ENCODE measurements around the gene TOPBP1.

TOPBP1 gene

GRCh38 chr3:133695560-133696171, 33.9 kb upstream of the TOPBP1 start:
- no peak overlapping the region for H3K27ac ChIP-seq (ENCODE audit: low read depth, low read length)
- H3K4me3 ChIP-seq (ENCODE audit: low read length), result no peak overlapping the region
- no peaks in the 10 kb centered on the region for H3K4me1 ChIP-seq (ENCODE audit: control insufficient read depth, low read depth, low read length)
- H3K9ac ChIP-seq (ENCODE audit: low read length), result no peak overlapping the region
- no peak overlapping the region for H3K4ac ChIP-seq (ENCODE audit: low read depth, low read length)
- no peak overlapping the region for H3K23ac ChIP-seq (ENCODE audit: low read length)
- DNase-seq, result no peak
- H2BK15ac ChIP-seq (replicated peaks; ENCODE audit: low read depth), result no peak overlapping the region
- no peak overlapping the region for H4K8ac ChIP-seq (ENCODE audit: low read depth, low read length)
- H2BK120ac ChIP-seq (ENCODE audit: low read depth, low read length), result no peak overlapping the region
- H2BK5ac ChIP-seq (ENCODE audit: low read length), result no peak overlapping the region
- no peak overlapping the region for H2AK5ac ChIP-seq (ENCODE audit: low read length)
- no peaks in the 10 kb centered on the region for H3K36me3 ChIP-seq (ENCODE audit: control insufficient read depth, insufficient read depth, low read length)
- H3K79me1 ChIP-seq (ENCODE audit: low read length), result no peaks in the 10 kb centered on the region
- H3K18ac ChIP-seq (ENCODE audit: low read length), result no peak overlapping the region
- H4K5ac ChIP-seq (ENCODE audit: low read length), result no peak overlapping the region
- no peaks in the 10 kb centered on the region for H3K79me2 ChIP-seq (ENCODE audit: control insufficient read depth, insufficient read depth, low read length)
- H3K56ac ChIP-seq (ENCODE audit: low read length), result no peak overlapping the region
- WGBS (ENCODE audit: extremely low coverage, insufficient coverage, low lambda C conversion rate), result no CpG with 5 or more reads among the region's 3 CpGs
- no peaks in the 10 kb centered on the region for H3K27me3 ChIP-seq (ENCODE audit: insufficient read depth, low read length, poor library complexity)
- H3K4me2 ChIP-seq (ENCODE audit: low read length), result no peak overlapping the region

DNA sequence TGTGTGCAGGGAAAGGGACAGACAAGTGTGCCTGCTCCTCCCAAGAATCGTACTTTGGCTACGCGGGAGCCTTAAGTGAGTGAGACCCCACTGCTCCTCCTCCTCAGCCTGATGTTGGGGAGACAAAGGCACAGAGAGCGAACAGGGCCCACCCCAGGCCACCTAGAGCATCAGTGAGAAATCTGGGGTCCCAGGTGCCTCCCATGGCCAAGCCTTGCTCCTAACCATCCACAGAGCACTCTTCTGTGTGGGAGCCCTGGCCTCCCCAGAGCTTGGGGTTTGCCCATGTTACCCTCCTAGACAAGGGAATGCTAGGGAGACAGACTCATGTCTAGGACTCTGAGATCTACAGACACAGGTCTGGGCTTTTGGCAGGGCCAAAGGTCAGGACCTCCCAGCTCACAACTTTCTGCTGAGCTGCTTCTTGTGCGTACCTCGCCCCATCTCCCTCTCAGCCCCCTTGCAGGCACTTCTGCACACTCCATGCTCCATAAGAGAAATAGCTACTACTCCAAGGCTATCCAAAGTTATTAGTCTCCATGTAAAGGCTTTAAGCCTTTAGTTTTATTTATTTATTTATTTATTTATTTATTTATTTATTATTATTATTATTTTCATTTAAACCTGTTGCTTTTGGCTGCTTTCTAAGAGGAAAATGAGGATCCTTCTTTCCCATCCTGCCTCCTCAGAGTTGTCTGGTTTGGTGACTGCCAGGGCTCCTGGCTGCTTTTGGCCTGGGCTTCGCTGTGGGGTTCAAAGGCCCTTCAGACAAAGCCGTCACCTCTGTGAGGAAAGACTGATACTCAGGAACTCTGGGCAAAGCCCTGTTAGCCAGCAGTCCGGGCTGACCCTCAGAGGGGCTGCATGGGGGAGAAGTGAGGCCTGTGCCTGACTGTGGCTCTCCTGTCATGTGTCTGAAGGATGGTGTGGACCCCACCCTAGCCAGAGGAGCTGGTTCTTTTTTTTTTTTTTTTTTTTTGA, 32.8 kb upstream of the TOPBP1 start:
- Histone ChIP-seq H3K9ac (ENCODE audit: low read length) (no peak overlapping the region), H3K18ac (ENCODE audit: low read length) (no peak overlapping the region), H3K27ac (ENCODE audit: low read depth, low read length) (no peak overlapping the region), H3K27me3 (ENCODE audit: insufficient read depth, low read length, poor library complexity) (no peaks in the 10 kb centered on the region), H3K79me1 (ENCODE audit: low read length) (no peaks in the 10 kb centered on the region), H3K4me2 (ENCODE audit: low read length) (no peak overlapping the region), H2BK5ac (ENCODE audit: low read length) (no peak overlapping the region), H4K8ac (ENCODE audit: low read depth, low read length) (no peak overlapping the region), H3K79me2 (ENCODE audit: control insufficient read depth, insufficient read depth, low read length) (no peaks in the 10 kb centered on the region), H4K5ac (ENCODE audit: low read length) (no peak overlapping the region), H3K56ac (ENCODE audit: low read length) (no peak overlapping the region), H3K36me3 (ENCODE audit: control insufficient read depth, insufficient read depth, low read length) (no peaks in the 10 kb centered on the region), H2BK120ac (ENCODE audit: low read depth, low read length) (no peak overlapping the region), H2BK15ac (replicated peaks; ENCODE audit: low read depth) (no peak overlapping the region), H2AK5ac (ENCODE audit: low read length) (no peak overlapping the region), H3K4me1 (ENCODE audit: control insufficient read depth, low read depth, low read length) (no peaks in the 10 kb centered on the region), H3K4me3 (ENCODE audit: low read length) (no peak overlapping the region), H3K4ac (ENCODE audit: low read depth, low read length) (no peak overlapping the region), H3K23ac (ENCODE audit: low read length) (no peak overlapping the region)
- no CpG with 5 or more reads among the region's 9 CpGs for WGBS (ENCODE audit: extremely low coverage, insufficient coverage, low lambda C conversion rate)
- DNase-seq, result no peak

DNA sequence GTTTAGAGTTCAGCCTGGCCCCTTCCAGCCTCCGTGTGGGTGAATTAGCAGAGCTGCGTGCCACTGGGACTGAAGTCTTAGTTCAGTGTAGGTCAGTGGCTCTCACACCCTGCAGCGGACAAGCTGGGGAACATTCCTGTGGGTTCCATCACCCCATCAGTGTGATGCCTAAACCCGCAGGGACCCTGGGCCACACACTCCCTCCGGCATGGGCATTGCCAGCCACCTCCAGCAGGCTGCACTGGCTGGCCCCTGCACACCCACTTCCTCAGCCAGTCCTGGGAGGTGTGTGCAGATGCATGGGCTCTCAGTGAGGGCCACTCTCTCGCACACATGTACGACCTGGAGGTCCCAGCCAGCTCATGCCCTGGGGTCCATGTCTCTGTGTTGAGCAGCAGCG, 32.1 kb upstream of the TOPBP1 start:
- Histone ChIP-seq H3K27ac (ENCODE audit: low read depth, low read length) (no peak overlapping the region), H3K23ac (ENCODE audit: low read length) (no peak overlapping the region), H3K4me3 (ENCODE audit: low read length) (no peak overlapping the region), H4K8ac (ENCODE audit: low read depth, low read length) (no peak overlapping the region), H3K18ac (ENCODE audit: low read length) (no peak overlapping the region), H3K79me2 (ENCODE audit: control insufficient read depth, insufficient read depth, low read length) (no peaks in the 10 kb centered on the region), H2AK5ac (ENCODE audit: low read length) (no peak overlapping the region), H2BK120ac (ENCODE audit: low read depth, low read length) (no peak overlapping the region), H2BK5ac (ENCODE audit: low read length) (no peak overlapping the region), H3K4ac (ENCODE audit: low read depth, low read length) (no peak overlapping the region), H3K9ac (ENCODE audit: low read length) (no peak overlapping the region), H2BK15ac (replicated peaks; ENCODE audit: low read depth) (no peak overlapping the region), H3K4me1 (ENCODE audit: control insufficient read depth, low read depth, low read length) (no peaks in the 10 kb centered on the region), H3K79me1 (ENCODE audit: low read length) (no peaks in the 10 kb centered on the region), H3K56ac (ENCODE audit: low read length) (no peak overlapping the region), H3K36me3 (ENCODE audit: control insufficient read depth, insufficient read depth, low read length) (no peaks in the 10 kb centered on the region), H4K5ac (ENCODE audit: low read length) (no peak overlapping the region), H3K4me2 (ENCODE audit: low read length) (no peak overlapping the region), H3K27me3 (ENCODE audit: insufficient read depth, low read length, poor library complexity) (no peaks in the 10 kb centered on the region)
- no peak for DNase-seq
- no CpG with 5 or more reads among the region's 8 CpGs for WGBS (ENCODE audit: extremely low coverage, insufficient coverage, low lambda C conversion rate)

- Histone ChIP-seq H3K4ac (ENCODE audit: low read depth, low read length) (no peak overlapping the region), H2BK5ac (ENCODE audit: low read length) (no peak overlapping the region), H3K23ac (ENCODE audit: low read length) (no peak overlapping the region), H3K4me3 (ENCODE audit: low read length) (no peak overlapping the region), H4K8ac (ENCODE audit: low read depth, low read length) (no peak overlapping the region), H3K18ac (ENCODE audit: low read length) (no peak overlapping the region), H2BK15ac (replicated peaks; ENCODE audit: low read depth) (no peak overlapping the region), H3K56ac (ENCODE audit: low read length) (no peak overlapping the region), H3K4me1 (ENCODE audit: control insufficient read depth, low read depth, low read length) (no peaks in the 10 kb centered on the region), H3K4me2 (ENCODE audit: low read length) (no peak overlapping the region), H3K36me3 (ENCODE audit: control insufficient read depth, insufficient read depth, low read length) (no peaks in the 10 kb centered on the region), H3K27ac (ENCODE audit: low read depth, low read length) (no peak overlapping the region), H3K79me1 (ENCODE audit: low read length) (no peaks in the 10 kb centered on the region), H3K9ac (ENCODE audit: low read length) (no peak overlapping the region), H3K79me2 (ENCODE audit: control insufficient read depth, insufficient read depth, low read length) (no peaks in the 10 kb centered on the region), H2BK120ac (ENCODE audit: low read depth, low read length) (no peak overlapping the region), H4K5ac (ENCODE audit: low read length) (no peak overlapping the region), H3K27me3 (ENCODE audit: insufficient read depth, low read length, poor library complexity) (no peaks in the 10 kb centered on the region), H2AK5ac (ENCODE audit: low read length) (no peak overlapping the region)
- DNase-seq, result no peak
- WGBS (ENCODE audit: extremely low coverage, insufficient coverage, low lambda C conversion rate), result no CpG with 5 or more reads among the region's 4 CpGs
These were observed 31.0 kb upstream of the TOPBP1 start for GRCh38 chr3:133692759-133693158.

DNA sequence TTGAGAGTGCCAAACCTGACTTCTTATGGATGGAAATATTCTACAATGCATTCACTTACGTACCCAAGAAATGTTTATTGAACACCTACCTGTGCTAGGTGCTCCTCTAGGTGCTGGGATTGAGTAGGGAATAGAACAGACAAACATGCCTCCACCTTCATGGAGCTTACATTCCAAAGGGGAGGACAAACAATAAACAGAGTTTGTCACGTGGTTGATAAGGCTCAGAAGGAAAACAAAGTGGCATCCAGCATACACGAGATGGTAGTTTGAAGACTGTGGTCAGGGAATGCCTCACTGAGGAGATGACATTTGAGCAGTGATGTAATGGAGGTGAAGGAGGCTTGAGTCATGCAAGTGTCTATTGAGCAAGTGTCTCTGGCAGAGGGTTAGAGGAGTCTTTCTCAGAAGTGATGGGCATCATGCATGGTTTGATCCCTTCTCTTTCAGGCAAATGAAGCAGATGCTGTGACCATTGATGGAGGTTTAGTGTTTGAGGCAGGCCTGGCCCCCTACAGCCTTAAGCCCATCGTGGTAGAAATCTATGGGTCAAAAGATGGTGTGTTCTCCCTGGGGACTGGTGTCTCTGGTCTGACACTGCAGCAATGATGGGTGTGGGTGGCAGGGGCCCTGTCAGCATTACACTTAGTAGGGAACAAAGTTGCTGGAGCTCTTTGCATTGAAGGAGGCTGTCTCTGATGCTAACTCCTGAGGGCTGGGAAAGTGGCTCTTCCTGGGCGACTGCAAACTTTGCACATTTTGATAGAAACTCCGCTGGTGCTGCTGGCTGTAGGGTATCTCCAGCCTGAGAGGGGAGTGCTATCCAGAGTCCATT, 29.7 kb upstream of the TOPBP1 start:
- no peak overlapping the region for H3K4me3 ChIP-seq (ENCODE audit: low read length)
- H3K4me2 ChIP-seq (ENCODE audit: low read length), result no peak overlapping the region
- H3K4ac ChIP-seq (ENCODE audit: low read depth, low read length), result no peak overlapping the region
- no CpG with 5 or more reads among the region's 6 CpGs for WGBS (ENCODE audit: extremely low coverage, insufficient coverage, low lambda C conversion rate)
- H3K36me3 ChIP-seq (ENCODE audit: control insufficient read depth, insufficient read depth, low read length), result no peaks in the 10 kb centered on the region
- no peaks in the 10 kb centered on the region for H3K79me2 ChIP-seq (ENCODE audit: control insufficient read depth, insufficient read depth, low read length)
- no peak overlapping the region for H2BK120ac ChIP-seq (ENCODE audit: low read depth, low read length)
- no peak overlapping the region for H3K9ac ChIP-seq (ENCODE audit: low read length)
- no peak overlapping the region for H3K18ac ChIP-seq (ENCODE audit: low read length)
- DNase-seq, result no peak
- H3K27ac ChIP-seq (ENCODE audit: low read depth, low read length), result no peak overlapping the region
- no peak overlapping the region for H4K5ac ChIP-seq (ENCODE audit: low read length)
- no peak overlapping the region for H2BK5ac ChIP-seq (ENCODE audit: low read length)
- H2AK5ac ChIP-seq (ENCODE audit: low read length), result no peak overlapping the region
- no peak overlapping the region for H4K8ac ChIP-seq (ENCODE audit: low read depth, low read length)
- H3K79me1 ChIP-seq (ENCODE audit: low read length), result no peaks in the 10 kb centered on the region
- no peak overlapping the region for H2BK15ac ChIP-seq (replicated peaks; ENCODE audit: low read depth)
- H3K23ac ChIP-seq (ENCODE audit: low read length), result no peak overlapping the region
- H3K27me3 ChIP-seq (ENCODE audit: insufficient read depth, low read length, poor library complexity), result no peaks in the 10 kb centered on the region
- H3K56ac ChIP-seq (ENCODE audit: low read length), result no peak overlapping the region
- no peaks in the 10 kb centered on the region for H3K4me1 ChIP-seq (ENCODE audit: control insufficient read depth, low read depth, low read length)

Data from mesendoderm (in vitro differentiated cells).